GM23338 (cell line): ENCODE measurements around the gene TTC13. TPM values are rescaled to one million over a fixed set of nuclear protein-coding genes. Genes with fewer than 3 reads are reported as not detected.

Experiments
- ATAC-seq: fragments of 200-7000 bp; cut with Tn5 transposase; 3 replicates; pipeline ENCODE4 v1.9.1; 2020
- DNase-seq: peaks from one replicate; pipeline ENCODE4 v3.0.0-alpha.2; 2015; ENCODE audit warnings: low spot score
- H2AFZ ChIP-seq: fragments of 200-600 bp; sonication (generic); 2 replicates; pipeline ENCODE4 v1.8.0; 2016; ENCODE audit warnings: antibody characterized with exemption, mild to moderate bottlenecking, moderate library complexity
- H3F3A ChIP-seq: fragments of 200-600 bp; sonication (generic); replicated peaks from 2 replicates; pipeline ENCODE4 v1.8.0; 2017; ENCODE audit warnings: antibody characterized with exemption, mixed run types, low read depth
- H3K27ac ChIP-seq: fragments of 200-600 bp; sonication (generic); 2 replicates; pipeline ENCODE4 v1.6.1; 2016; ENCODE audit warnings: low read depth
- H3K27me3 ChIP-seq: fragments of 200-600 bp; sonication (generic); 2 replicates; pipeline ENCODE4 v1.8.0; 2016; ENCODE audit warnings: mild to moderate bottlenecking, mixed run types, moderate library complexity; ENCODE audit not compliant: insufficient read depth
- H3K36me3 ChIP-seq: fragments of 200-600 bp; sonication (generic); 2 replicates; pipeline ENCODE4 v1.8.0; 2016; ENCODE audit warnings: mild to moderate bottlenecking; ENCODE audit not compliant: insufficient read depth
- H3K4me1 ChIP-seq: fragments of 200-600 bp; sonication (generic); 2 replicates; pipeline ENCODE4 v1.8.0; 2016; ENCODE audit warnings: mild to moderate bottlenecking, moderate library complexity; ENCODE audit not compliant: insufficient read depth
- H3K4me2 ChIP-seq: fragments of 200-600 bp; sonication (generic); 2 replicates; pipeline ENCODE4 v1.7.1; 2017; ENCODE audit warnings: mixed run types
- H3K4me3 ChIP-seq: fragments of 200-600 bp; sonication (generic); 2 replicates; pipeline ENCODE4 v1.6.1; 2016; ENCODE audit warnings: mixed run types
- H3K79me2 ChIP-seq: fragments of 200-600 bp; sonication (generic); replicated peaks from 2 replicates; pipeline ENCODE4 v1.8.0; 2017; ENCODE audit warnings: mild to moderate bottlenecking; ENCODE audit not compliant: insufficient read depth
- H3K9me2 ChIP-seq: fragments of 200-600 bp; sonication (generic); 2 replicates; pipeline ENCODE4 v1.8.0; 2017; ENCODE audit not compliant: insufficient read depth
- H4K20me1 ChIP-seq: fragments of 200-600 bp; sonication (generic); replicated peaks from 2 replicates; pipeline ENCODE4 v1.8.0; 2017; ENCODE audit warnings: mild to moderate bottlenecking; ENCODE audit not compliant: insufficient read depth
- H3K27ac Mint-ChIP-seq: 2 replicates; pipeline ENCODE4 v1.8.0; 2020; ENCODE audit warnings: inconsistent platforms, mild to moderate bottlenecking, moderate library complexity, mixed read lengths
- H3K27me3 Mint-ChIP-seq: 3 replicates; pipeline ENCODE4 v1.8.0; 2022; ENCODE audit warnings: low read depth, mild to moderate bottlenecking, moderate library complexity, mixed read lengths, inconsistent platforms; ENCODE audit not compliant: insufficient read depth, poor library complexity
- H3K36me3 Mint-ChIP-seq: 3 replicates; pipeline ENCODE4 v1.8.0; 2021; ENCODE audit warnings: low read depth, mild to moderate bottlenecking, inconsistent platforms, moderate library complexity, mixed read lengths
- H3K4me1 Mint-ChIP-seq: 3 replicates; pipeline ENCODE4 v1.8.0; 2020; ENCODE audit warnings: mild to moderate bottlenecking, inconsistent platforms, mixed read lengths
- H3K4me3 Mint-ChIP-seq: 3 replicates; pipeline ENCODE4 v1.8.0; 2021; ENCODE audit warnings: moderate library complexity, mild to moderate bottlenecking, inconsistent platforms, mixed read lengths
- H3K9me3 Mint-ChIP-seq: 3 replicates; pipeline ENCODE4 v1.8.0; 2020; ENCODE audit warnings: moderate library complexity, mild to moderate bottlenecking, inconsistent platforms, mixed read lengths
- CREB1 ChIP-seq: fragments of 250-450 bp; sonication (Bioruptor Pico); IDR thresholded peaks from 2 replicates; pipeline ENCODE4 v1.5.0; 2020; ENCODE audit warnings: low read depth, mild to moderate bottlenecking, moderate library complexity
- CTCF ChIP-seq, 2 experiments: fragments of 200-600 bp in 1 of 2; sonication (generic) in 1 of 2; conservative IDR thresholded peaks; 2 replicates each; pipeline versions ENCODE4 v1.5.1 to v1.6.1; 2016 to 2017; ENCODE audit warnings: antibody characterized with exemption in 2 of 2, low read depth in 2 of 2, mild to moderate bottlenecking in 2 of 2, moderate library complexity in 1 of 2
- EZH2 ChIP-seq: fragments of 200-600 bp; sonication (generic); IDR thresholded peaks from one replicate; pipeline ENCODE4 v1.8.0; 2017; ENCODE audit warnings: antibody characterized with exemption, mild to moderate bottlenecking, low read depth; ENCODE audit not compliant: unreplicated experiment
- EZH2phosphoT487 ChIP-seq: fragments of 200-600 bp; sonication (generic); IDR thresholded peaks from one replicate; pipeline ENCODE4 v1.8.1; 2018; ENCODE audit warnings: antibody characterized with exemption; ENCODE audit not compliant: unreplicated experiment
- JUNB ChIP-seq: IDR thresholded peaks from one replicate; pipeline ENCODE4 v1.6.1; 2016; ENCODE audit warnings: antibody characterized with exemption; ENCODE audit not compliant: unreplicated experiment
- NANOG ChIP-seq: IDR thresholded peaks from 2 replicates; pipeline ENCODE4 v1.6.1; 2016; ENCODE audit warnings: antibody characterized with exemption, borderline replicate concordance
- POLR2AphosphoS5 ChIP-seq: IDR thresholded peaks from 2 replicates; pipeline ENCODE4 v1.6.1; 2016; ENCODE audit warnings: antibody characterized with exemption, low read depth
- REST ChIP-seq: IDR thresholded peaks from one replicate; pipeline ENCODE4 v1.6.1; 2018; ENCODE audit warnings: antibody characterized with exemption; ENCODE audit not compliant: unreplicated experiment
- ZNF114 ChIP-seq: fragments of 250-450 bp; sonication (Bioruptor Pico); IDR thresholded peaks from 2 replicates; pipeline ENCODE4 v1.5.0; 2020; ENCODE audit warnings: mild to moderate bottlenecking, moderate library complexity
- ZNF331 ChIP-seq: fragments of 250-450 bp; sonication (Bioruptor Pico); IDR thresholded peaks from 2 replicates; pipeline ENCODE4 v1.5.0; 2020; ENCODE audit warnings: low read depth, mild to moderate bottlenecking, moderate library complexity
- ZNF462 ChIP-seq: fragments of 250-450 bp; sonication (Bioruptor Pico); IDR thresholded peaks from 2 replicates; pipeline ENCODE4 v1.5.0; 2020; ENCODE audit warnings: mild to moderate bottlenecking, moderate library complexity
- polyA plus RNA-seq: library from polyadenylated mRNA; unstranded; fragments of >200 nt; fragmentation: Nextera tagmentation; extraction: Ambion mirVana; gene quantifications from 2 replicates; pipeline ENCODE4 v1.2.1, GENCODE V29; 2016
- total RNA-seq: library from RNA; depleted of rRNA; stranded (reverse); fragments of >200 nt; shearing (Covaris generic); gene quantifications from 2 replicates; pipeline ENCODE4 v1.2.3, GENCODE V29; 2014

The TTC13 gene
- total and polyA plus RNA-seq, 2 experiments from 2014 or later = 3.8 to 9.4 TPM

GRCh38 chr1:230857077-230857476 lies 121.6 kb downstream of the TTC13 start:
- ATAC-seq = no peak
- peaks cover 5% of the 10 kb centered on the region; the same call in 2 of the 3 replicates for H3K9me3 Mint-ChIP-seq
- no peak overlapping the region for H3K4me3 Mint-ChIP-seq
- peaks cover 45% of the 10 kb centered on the region for H3K4me1 Mint-ChIP-seq
- peak overlapping the region; percentile 47 for H3K27ac Mint-ChIP-seq
- Histone ChIP-seq H3K4me3 (no peak overlapping the region), H3K27ac (no peak overlapping the region), H3F3A (no peaks in the 10 kb centered on the region), H3K36me3 (peaks cover 8% of the 10 kb centered on the region; the same call in 1 of the 2 replicates), H3K79me2 (peaks cover 67% of the 10 kb centered on the region), H2AFZ (no peak overlapping the region), H3K4me2 (no peak overlapping the region), H3K27me3 (no peaks in the 10 kb centered on the region), H3K4me1 (peaks cover 15% of the 10 kb centered on the region; the same call in 1 of the 2 replicates), H3K9me2 (peaks cover 3% of the 10 kb centered on the region; the same call in 1 of the 2 replicates), H4K20me1 (peaks cover 32% of the 10 kb centered on the region; the same call in 1 of the 2 replicates)
- no peak for TF ChIP-seq EZH2
- no peak for TF ChIP-seq REST
- TF ChIP-seq ZNF331 (CRISPR knock-in tag) = no peak
- no peak for TF ChIP-seq ZNF114 (CRISPR knock-in tag)
- no peak for TF ChIP-seq NANOG
- no peak for TF ChIP-seq ZNF462 (CRISPR knock-in tag)
- TF ChIP-seq CTCF (conservative IDR thresholded peaks at IDR 0.05; ENCODE audit: low read depth in 2 of 2) = no peak
- no peak for TF ChIP-seq JUNB
- no peak for TF ChIP-seq POLR2AphosphoS5
- no peak for TF ChIP-seq CREB1 (CRISPR knock-in tag)
- no peak for TF ChIP-seq EZH2phosphoT487
- DNase-seq = no peak
- peaks cover 43% of the 10 kb centered on the region for H3K36me3 Mint-ChIP-seq
- H3K27me3 Mint-ChIP-seq = peaks cover 5% of the 10 kb centered on the region
